Calu3 (cell line): Measurements from ENCODE around the gene CXCL16. TPM values are rescaled to one million over a fixed set of nuclear protein-coding genes. Genes with fewer than 3 reads are reported as not detected.
"Not testable (repeated sequence)": the region's sequence is repeated elsewhere in the genome, so short reads cannot be mapped to it uniquely, and the experiment has no call there.

Source experiments
- BruUV-seq: library from RNA; stranded (reverse); fragments of 400-500 nt; replicated peaks from 2 replicates; lab custom pipeline; 2021; lab: Mats Ljungman, UMichigan
- CTCF ChIA-PET: fragments of 300-600 bp; sonication (Branson Sonifier 250); formaldehyde crosslinking; loops from one replicate; lab custom pipeline; 2022; ENCODE audit warnings: antibody characterized with exemption; lab: Charles Lee
- DNase-seq: peaks from one replicate; pipeline ENCODE4 v3.0.0; 2022
- H3K27ac Mint-ChIP-seq: one replicate; pipeline ENCODE4 v1.8.0; 2022; ENCODE audit warnings: mixed read lengths; ENCODE audit not compliant: unreplicated experiment
- H3K27me3 Mint-ChIP-seq: one replicate; pipeline ENCODE4 v1.8.0; 2022; ENCODE audit warnings: mixed read lengths; ENCODE audit not compliant: unreplicated experiment
- H3K36me3 Mint-ChIP-seq: one replicate; pipeline ENCODE4 v1.8.0; 2022; ENCODE audit warnings: mild to moderate bottlenecking, moderate library complexity, mixed read lengths; ENCODE audit not compliant: insufficient read depth, unreplicated experiment
- H3K4me1 Mint-ChIP-seq: one replicate; pipeline ENCODE4 v1.8.0; 2022; ENCODE audit warnings: mild to moderate bottlenecking, low read depth, mixed read lengths; ENCODE audit not compliant: unreplicated experiment
- H3K4me3 Mint-ChIP-seq: one replicate; pipeline ENCODE4 v1.8.0; 2022; ENCODE audit warnings: mild to moderate bottlenecking, low read depth, moderate library complexity, mixed read lengths; ENCODE audit not compliant: unreplicated experiment
- H3K9me3 Mint-ChIP-seq: one replicate; pipeline ENCODE4 v1.8.0; 2022; ENCODE audit warnings: low read depth, mixed read lengths; ENCODE audit not compliant: unreplicated experiment
- intact Hi-C: fragments of 100-400 bp; cut with micrococcal nuclease; formaldehyde crosslinking; loops from one replicate; pipeline ENCODE4 v1.10.0; 2022; ENCODE audit not compliant: unreplicated experiment
- total RNA-seq: library from RNA; stranded (reverse); gene quantifications from 2 replicates; pipeline ENCODE4 v1.2.3, GENCODE V29; 2022
- TF ChIP-seq, protein P1 (sequence below): fragments of 200-600 bp; IDR thresholded peaks from one replicate; pipeline ENCODE4 v1.8.0; 2022; ENCODE audit warnings: antibody characterized with exemption; ENCODE audit not compliant: unreplicated experiment

CXCL16 gene
- total RNA-seq, 1 experiment from 2014 or later = 73.1 TPM

DNA sequence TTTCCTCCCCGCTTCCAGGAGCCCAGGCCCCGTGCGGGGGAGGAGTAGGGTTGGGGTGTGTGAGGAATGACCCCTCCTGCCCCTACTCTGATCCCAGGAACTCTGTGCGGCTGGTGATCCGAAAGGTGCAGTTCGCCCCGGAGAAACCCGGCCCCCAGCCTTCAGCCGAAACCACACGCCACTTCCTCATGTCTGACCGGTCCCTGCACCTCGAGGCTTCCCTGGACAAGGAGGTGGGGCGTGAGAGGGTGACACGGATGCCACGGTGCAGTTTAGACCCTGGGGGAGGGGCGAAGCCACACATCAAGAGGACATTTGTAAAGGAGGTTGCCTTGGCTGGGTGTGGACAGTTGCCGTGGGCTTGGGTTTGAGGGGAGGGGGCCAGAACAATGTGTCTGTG, 21.9 kb downstream of the CXCL16 start:
- CTCF ChIA-PET = no interaction called here
- H3K4me1 Mint-ChIP-seq = peaks cover 38% of the 10 kb centered on the region
- intact Hi-C loops = no loop called here
- H3K36me3 Mint-ChIP-seq = peaks cover 20% of the 10 kb centered on the region
- no peak for DNase-seq
- TF ChIP-seq, protein P1, sequence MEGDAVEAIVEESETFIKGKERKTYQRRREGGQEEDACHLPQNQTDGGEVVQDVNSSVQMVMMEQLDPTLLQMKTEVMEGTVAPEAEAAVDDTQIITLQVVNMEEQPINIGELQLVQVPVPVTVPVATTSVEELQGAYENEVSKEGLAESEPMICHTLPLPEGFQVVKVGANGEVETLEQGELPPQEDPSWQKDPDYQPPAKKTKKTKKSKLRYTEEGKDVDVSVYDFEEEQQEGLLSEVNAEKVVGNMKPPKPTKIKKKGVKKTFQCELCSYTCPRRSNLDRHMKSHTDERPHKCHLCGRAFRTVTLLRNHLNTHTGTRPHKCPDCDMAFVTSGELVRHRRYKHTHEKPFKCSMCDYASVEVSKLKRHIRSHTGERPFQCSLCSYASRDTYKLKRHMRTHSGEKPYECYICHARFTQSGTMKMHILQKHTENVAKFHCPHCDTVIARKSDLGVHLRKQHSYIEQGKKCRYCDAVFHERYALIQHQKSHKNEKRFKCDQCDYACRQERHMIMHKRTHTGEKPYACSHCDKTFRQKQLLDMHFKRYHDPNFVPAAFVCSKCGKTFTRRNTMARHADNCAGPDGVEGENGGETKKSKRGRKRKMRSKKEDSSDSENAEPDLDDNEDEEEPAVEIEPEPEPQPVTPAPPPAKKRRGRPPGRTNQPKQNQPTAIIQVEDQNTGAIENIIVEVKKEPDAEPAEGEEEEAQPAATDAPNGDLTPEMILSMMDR = no peak
- BruUV-seq = no TSS peak
- no peak overlapping the region for H3K4me3 Mint-ChIP-seq
- H3K9me3 Mint-ChIP-seq = no peaks in the 10 kb centered on the region
- peaks cover 12% of the 10 kb centered on the region for H3K27me3 Mint-ChIP-seq
- no peak overlapping the region for H3K27ac Mint-ChIP-seq

DNA sequence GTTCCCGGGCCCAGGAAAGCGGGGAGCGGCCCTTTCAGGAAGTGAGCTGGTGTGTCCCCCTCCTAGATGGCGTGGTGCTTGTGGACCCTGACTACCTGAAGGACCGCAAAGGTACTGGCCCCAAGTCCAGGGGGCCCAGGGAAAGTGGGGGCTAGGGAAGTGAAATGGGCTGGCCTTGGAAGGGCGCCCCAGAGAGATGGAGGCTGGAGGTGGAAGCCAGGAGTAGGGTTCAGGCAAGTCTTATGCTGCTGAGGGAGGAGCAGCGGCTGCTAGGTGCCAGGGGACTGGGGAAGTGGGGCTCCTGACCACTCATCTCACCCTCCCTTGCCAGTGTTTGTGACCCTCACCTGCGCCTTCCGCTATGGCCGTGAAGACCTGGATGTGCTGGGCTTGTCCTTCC, 23.6 kb downstream of the CXCL16 start:
- no TSS peak for BruUV-seq
- H3K36me3 Mint-ChIP-seq = peaks cover 7% of the 10 kb centered on the region
- CTCF ChIA-PET = no interaction called here
- no peak overlapping the region for H3K4me3 Mint-ChIP-seq
- TF ChIP-seq, protein P1 = no peak
- H3K9me3 Mint-ChIP-seq = no peaks in the 10 kb centered on the region
- no peak for DNase-seq
- H3K27me3 Mint-ChIP-seq = peaks cover 12% of the 10 kb centered on the region
- intact Hi-C loops = no loop called here
- H3K4me1 Mint-ChIP-seq = peaks cover 21% of the 10 kb centered on the region
- no peak overlapping the region for H3K27ac Mint-ChIP-seq

DNA sequence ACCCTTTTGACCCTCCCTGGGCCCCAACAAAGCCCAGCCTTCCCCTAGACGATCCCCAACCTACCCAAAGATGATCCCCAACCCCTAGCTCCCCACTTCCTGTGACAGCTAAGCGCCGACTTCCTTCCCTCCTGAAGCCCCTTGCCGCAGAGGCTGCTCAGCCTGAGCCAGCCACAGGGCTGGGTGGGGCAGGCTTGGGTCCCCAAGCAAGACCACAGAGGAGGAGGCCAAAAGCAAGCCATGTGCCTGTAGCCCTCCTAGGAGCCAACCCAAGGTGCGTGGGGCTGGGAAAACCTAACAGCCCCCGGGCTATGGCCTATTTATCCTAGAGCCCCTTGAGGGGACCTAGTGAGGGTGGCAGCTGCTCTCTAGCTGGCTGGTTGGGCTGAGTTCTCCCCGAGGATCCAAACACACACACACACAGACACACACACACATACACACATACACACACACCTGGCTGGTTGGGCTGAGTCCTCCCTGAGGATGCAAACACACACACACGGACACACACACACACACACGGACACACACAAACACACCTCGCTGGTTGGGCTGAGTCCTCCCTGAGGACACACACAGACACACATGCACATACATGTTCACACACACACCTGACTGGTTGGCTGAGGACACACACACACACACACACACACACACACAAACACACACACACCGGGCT, 24.5 kb downstream of the CXCL16 start:
- no peak overlapping the region for H3K4me3 Mint-ChIP-seq
- no peaks in the 10 kb centered on the region for H3K9me3 Mint-ChIP-seq
- BruUV-seq = no TSS peak
- intact Hi-C loops = no loop called here
- peaks cover 12% of the 10 kb centered on the region for H3K4me1 Mint-ChIP-seq
- H3K36me3 Mint-ChIP-seq = peaks cover 14% of the 10 kb centered on the region
- TF ChIP-seq, protein P1 = no peak
- H3K27ac Mint-ChIP-seq = no peak overlapping the region
- CTCF ChIA-PET = interaction anchor here (0.6 kb wide), 2 partner anchors 188 to 195 kb away, joined by 3 read pairs; partner anchors contain the start of gene CHRNE
- H3K27me3 Mint-ChIP-seq = peaks cover 12% of the 10 kb centered on the region
- no peak for DNase-seq

DNA sequence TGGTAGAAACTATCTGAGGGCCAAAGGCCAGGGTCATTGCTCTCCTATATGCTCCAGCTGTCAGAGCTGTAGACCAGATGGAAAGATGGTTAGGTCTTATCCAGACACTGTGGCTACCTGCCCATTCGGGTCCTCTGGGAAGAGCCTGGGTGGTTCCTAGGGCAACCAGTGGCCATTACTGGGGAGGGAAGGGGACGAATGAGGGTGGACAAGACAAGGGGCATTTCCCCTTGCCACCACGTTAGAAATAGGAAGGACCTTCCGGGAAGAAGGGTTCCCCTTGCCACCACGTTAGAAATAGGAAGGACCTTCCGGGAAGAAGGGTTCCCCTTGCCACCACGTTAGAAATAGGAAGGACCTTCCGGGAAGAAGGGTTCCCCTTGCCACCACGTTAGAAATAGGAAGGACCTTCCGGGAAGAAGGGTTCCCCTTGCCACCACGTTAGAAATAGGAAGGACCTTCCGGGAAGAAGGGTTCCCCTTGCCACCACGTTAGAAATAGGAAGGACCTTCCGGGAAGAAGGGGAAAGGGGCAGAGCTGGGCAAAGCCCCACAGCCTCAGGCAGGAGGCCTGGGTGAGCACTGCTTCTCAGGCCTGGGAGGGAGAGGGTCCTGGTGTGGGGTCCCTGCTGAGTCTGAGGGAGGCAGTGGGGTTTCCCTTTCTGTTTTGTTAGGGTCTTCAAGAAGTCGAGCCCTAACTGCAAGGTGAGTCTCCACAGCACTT, 25.2 kb downstream of the CXCL16 start:
- H3K27ac Mint-ChIP-seq, DNase-seq, H3K9me3 Mint-ChIP-seq, H3K27me3 Mint-ChIP-seq, H3K4me1 Mint-ChIP-seq, H3K4me3 Mint-ChIP-seq, BruUV-seq: not testable (repeated sequence)
- CTCF ChIA-PET = interaction anchor here (0.6 kb wide), 2 partner anchors 189 to 196 kb away, joined by 3 read pairs; partner anchors contain the start of gene CHRNE
- intact Hi-C loops = loop anchor here (5.0 kb wide), 1 partner anchor 83 kb away; the partner anchor contains the start of gene PSMB6
- H3K36me3 Mint-ChIP-seq = peaks cover 15% of the 10 kb centered on the region
